Measurements from ENCODE around the gene RAB28.

RAB28 gene

DNA sequence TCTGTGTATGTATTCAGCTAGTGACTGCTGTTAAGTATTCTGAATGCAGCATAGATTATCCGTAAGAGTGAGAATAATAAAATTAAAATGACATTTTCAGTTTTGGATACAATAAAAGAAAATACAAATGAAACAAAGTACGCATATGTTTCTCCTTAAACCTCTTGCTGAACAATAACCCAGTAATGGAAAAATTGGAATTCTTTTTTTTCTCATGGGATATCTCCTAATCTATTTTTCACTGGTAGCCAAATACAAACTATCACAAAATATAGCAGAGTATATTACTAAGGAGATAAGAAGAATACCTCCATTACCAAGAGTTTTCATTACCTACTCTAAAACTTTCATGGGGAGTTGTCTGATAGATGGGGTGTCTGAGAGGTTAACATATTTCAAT lies 6.0 kb downstream of the RAB28 start:
- peak overlapping the region; percentile 100 for H3K4me2 ChIP-seq (ENCODE audit: low read depth, low read length, poor library complexity, severe bottlenecking)
- no peaks in the 10 kb centered on the region for H3K9me2 ChIP-seq (replicated peaks; ENCODE audit: low read depth, low read length)
- no peaks in the 10 kb centered on the region for H3K27me3 ChIP-seq (ENCODE audit: insufficient read depth, low read length, poor library complexity, severe bottlenecking)
- H2AFZ ChIP-seq (ENCODE audit: low read length): no peak overlapping the region
- peaks cover 30% of the 10 kb centered on the region for H4K20me1 ChIP-seq (ENCODE audit: insufficient read depth, low read length, poor library complexity, severe bottlenecking)
- H3K79me2 ChIP-seq (ENCODE audit: insufficient read depth, low read length): peaks cover 60% of the 10 kb centered on the region
- H3K9me3 ChIP-seq (ENCODE audit: insufficient read depth, low read depth, low read length): no peaks in the 10 kb centered on the region
- peak overlapping the region; percentile 98 for H3K4me3 ChIP-seq (ENCODE audit: low read length, poor library complexity, severe bottlenecking)
- peaks cover 5% of the 10 kb centered on the region; the same call in 1 of the 2 replicates for H3K36me3 ChIP-seq (ENCODE audit: insufficient read depth, low read length)
- peak overlapping the region; percentile 54 for H3K9ac ChIP-seq (ENCODE audit: low read depth, low read length, poor library complexity, severe bottlenecking)
- TF ChIP-seq CTCF (conservative IDR thresholded peaks at IDR 0.05; ENCODE audit: low read length) (no peak), EZH2phosphoT487 (IDR thresholded peaks at IDR 0.05; ENCODE audit: borderline replicate concordance) (no peak)
- peaks cover 3% of the 10 kb centered on the region; the same call in 1 of the 2 replicates for H3F3A ChIP-seq (ENCODE audit: low read depth)
- H3K4me1 ChIP-seq (ENCODE audit: insufficient read depth, low read length, poor library complexity, severe bottlenecking): peaks cover 66% of the 10 kb centered on the region

- Histone ChIP-seq H3F3A (ENCODE audit: low read depth) (peaks cover 3% of the 10 kb centered on the region; the same call in 1 of the 2 replicates), H2AFZ (ENCODE audit: low read length) (no peak overlapping the region), H3K4me2 (ENCODE audit: low read depth, low read length, poor library complexity, severe bottlenecking) (peak overlapping the region; percentile 100), H3K9ac (ENCODE audit: low read depth, low read length, poor library complexity, severe bottlenecking) (no peak overlapping the region), H3K79me2 (ENCODE audit: insufficient read depth, low read length) (peaks cover 51% of the 10 kb centered on the region), H4K20me1 (ENCODE audit: insufficient read depth, low read length, poor library complexity, severe bottlenecking) (peaks cover 18% of the 10 kb centered on the region), H3K27me3 (ENCODE audit: insufficient read depth, low read length, poor library complexity, severe bottlenecking) (no peaks in the 10 kb centered on the region), H3K9me2 (replicated peaks; ENCODE audit: low read depth, low read length) (no peaks in the 10 kb centered on the region), H3K4me1 (ENCODE audit: insufficient read depth, low read length, poor library complexity, severe bottlenecking) (peaks cover 55% of the 10 kb centered on the region), H3K9me3 (ENCODE audit: insufficient read depth, low read depth, low read length) (no peaks in the 10 kb centered on the region), H3K36me3 (ENCODE audit: insufficient read depth, low read length) (peaks cover 5% of the 10 kb centered on the region; the same call in 1 of the 2 replicates), H3K4me3 (ENCODE audit: low read length, poor library complexity, severe bottlenecking) (peak overlapping the region; percentile 98)
- TF ChIP-seq CTCF (conservative IDR thresholded peaks at IDR 0.05; ENCODE audit: low read length) (no peak), EZH2phosphoT487 (IDR thresholded peaks at IDR 0.05; ENCODE audit: borderline replicate concordance) (no peak)
Observed at GRCh38 chr4:13476915-13477314, 7.2 kb downstream of the RAB28 start.

DNA sequence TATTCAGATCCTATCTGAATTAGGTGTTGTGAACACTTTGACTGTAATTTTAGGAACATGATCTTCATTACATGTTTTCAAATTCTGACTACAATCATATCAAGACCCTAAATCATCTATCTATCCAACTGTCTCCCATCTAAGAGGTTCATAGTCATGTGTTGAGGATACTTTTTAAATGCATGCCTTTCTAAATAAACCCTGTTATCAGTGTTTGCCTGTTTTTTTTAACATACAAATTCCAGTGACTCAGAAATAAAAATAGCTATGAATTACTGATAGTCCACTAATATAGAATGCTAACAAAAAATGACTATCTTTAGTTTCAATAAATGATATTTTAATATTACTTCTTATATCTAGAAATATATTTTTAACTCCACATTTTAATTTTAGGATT lies 8.0 kb downstream of the RAB28 start:
- H3K9ac ChIP-seq (ENCODE audit: low read depth, low read length, poor library complexity, severe bottlenecking): no peak overlapping the region
- H2AFZ ChIP-seq (ENCODE audit: low read length): no peak overlapping the region
- H3K4me3 ChIP-seq (ENCODE audit: low read length, poor library complexity, severe bottlenecking): peak overlapping the region; percentile 4
- peaks cover 47% of the 10 kb centered on the region for H3K4me1 ChIP-seq (ENCODE audit: insufficient read depth, low read length, poor library complexity, severe bottlenecking)
- no peaks in the 10 kb centered on the region for H3K9me2 ChIP-seq (replicated peaks; ENCODE audit: low read depth, low read length)
- no peaks in the 10 kb centered on the region for H3K9me3 ChIP-seq (ENCODE audit: insufficient read depth, low read depth, low read length)
- peak overlapping the region; percentile 100 for H3K4me2 ChIP-seq (ENCODE audit: low read depth, low read length, poor library complexity, severe bottlenecking)
- no peak for TF ChIP-seq EZH2phosphoT487 (IDR thresholded peaks at IDR 0.05; ENCODE audit: borderline replicate concordance)
- TF ChIP-seq CTCF (conservative IDR thresholded peaks at IDR 0.05; ENCODE audit: low read length): no peak
- peaks cover 3% of the 10 kb centered on the region; the same call in 1 of the 2 replicates for H3F3A ChIP-seq (ENCODE audit: low read depth)
- H3K79me2 ChIP-seq (ENCODE audit: insufficient read depth, low read length): peaks cover 49% of the 10 kb centered on the region
- H3K27me3 ChIP-seq (ENCODE audit: insufficient read depth, low read length, poor library complexity, severe bottlenecking): no peaks in the 10 kb centered on the region
- peaks cover 5% of the 10 kb centered on the region; the same call in 1 of the 2 replicates for H3K36me3 ChIP-seq (ENCODE audit: insufficient read depth, low read length)
- H4K20me1 ChIP-seq (ENCODE audit: insufficient read depth, low read length, poor library complexity, severe bottlenecking): peaks cover 11% of the 10 kb centered on the region

Measured in Loucy (cell line).